IMR-90 (cell line): Measurements from ENCODE around the gene ZNRF3. TPM values are rescaled to one million over a fixed set of nuclear protein-coding genes. Genes with fewer than 3 reads are reported as not detected.

Experiments used
- ATAC-seq: fragments of 200-7000 bp; cut with Tn5 transposase; 2 replicates; pipeline ENCODE4 v1.9.1; 2020; ENCODE audit warnings: low read depth, mild to moderate bottlenecking, moderate library complexity
- BruUV-seq: library from RNA; stranded (reverse); fragments of 400-500 nt; replicated peaks from 2 replicates; lab custom pipeline; 2021; lab: Mats Ljungman, UMichigan
- CTCF ChIA-PET: fragments of 300-600 bp; formaldehyde crosslinking; extraction: SDS; loops from one replicate; lab custom pipeline; 2021; ENCODE audit warnings: antibody characterized with exemption; lab: Yijun Ruan, JAX
- POLR2A ChIA-PET: fragments of 300-600 bp; sonication (Branson Sonifier 250); formaldehyde crosslinking; loops from one replicate; lab custom pipeline; 2022; ENCODE audit warnings: antibody characterized with exemption; ENCODE audit not compliant: unreplicated experiment; lab: Charles Lee
- DNase-seq: peaks from one replicate; pipeline ENCODE4 v3.0.0; 2013
- H2AFZ ChIP-seq: replicated peaks from 2 replicates; pipeline ENCODE3; 2013; ENCODE audit warnings: low read length, mild to moderate bottlenecking; ENCODE audit not compliant: poor library complexity
- H2AK5ac ChIP-seq: 2 replicates; pipeline ENCODE4 v1.6.1; 2013; ENCODE audit warnings: low read depth, low read length, inconsistent platforms
- H2AK9ac ChIP-seq: replicated peaks from 2 replicates; pipeline ENCODE3; 2013; ENCODE audit warnings: mild to moderate bottlenecking, low read depth, low read length, moderate library complexity; ENCODE audit not compliant: poor library complexity
- H2BK120ac ChIP-seq: 2 replicates; pipeline ENCODE4 v1.6.1; 2013; ENCODE audit warnings: low read depth, low read length, inconsistent platforms
- H2BK15ac ChIP-seq: 3 replicates; pipeline ENCODE4 v1.6.1; 2013; ENCODE audit warnings: low read depth, low read length, inconsistent platforms
- H2BK20ac ChIP-seq: 2 replicates; pipeline ENCODE4 v1.6.1; 2013; ENCODE audit warnings: low read depth, mild to moderate bottlenecking, inconsistent platforms, low read length, moderate library complexity
- H2BK5ac ChIP-seq: 2 replicates; pipeline ENCODE4 v1.6.1; 2013; ENCODE audit warnings: mild to moderate bottlenecking, low read depth, low read length, inconsistent platforms; ENCODE audit not compliant: poor library complexity, severe bottlenecking
- H3K14ac ChIP-seq: replicated peaks from 2 replicates; pipeline ENCODE4 v1.6.1; 2013; ENCODE audit warnings: low read depth, low read length, inconsistent platforms
- H3K18ac ChIP-seq: 2 replicates; pipeline ENCODE4 v1.6.1; 2013; ENCODE audit warnings: low read depth, low read length, control low read depth
- H3K23ac ChIP-seq: 2 replicates; pipeline ENCODE4 v1.6.1; 2013; ENCODE audit warnings: low read depth, low read length, inconsistent platforms
- H3K27ac ChIP-seq: 2 replicates; pipeline ENCODE4 v1.5.1; 2013; ENCODE audit warnings: mild to moderate bottlenecking, control low read depth, low read length; ENCODE audit not compliant: insufficient read depth
- H3K27me3 ChIP-seq: 2 replicates; pipeline ENCODE4 v1.6.1; 2013; ENCODE audit warnings: low read length; ENCODE audit not compliant: control insufficient read depth, insufficient read depth
- H3K36me3 ChIP-seq: 2 replicates; pipeline ENCODE4 v1.6.1; 2013; ENCODE audit warnings: low read length, mixed read lengths; ENCODE audit not compliant: control insufficient read depth, insufficient read depth
- H3K4ac ChIP-seq: 2 replicates; pipeline ENCODE4 v1.6.1; 2013; ENCODE audit warnings: low read depth, low read length, inconsistent platforms
- H3K4me1 ChIP-seq: 2 replicates; pipeline ENCODE4 v1.6.1; 2013; ENCODE audit warnings: low read length, mixed read lengths; ENCODE audit not compliant: control insufficient read depth, insufficient read depth
- H3K4me2 ChIP-seq: 2 replicates; pipeline ENCODE4 v1.6.1; 2013; ENCODE audit warnings: low read depth, mild to moderate bottlenecking, control low read depth, low read length, moderate library complexity
- H3K4me3 ChIP-seq: 2 replicates; pipeline ENCODE4 v1.5.1; 2013; ENCODE audit warnings: low read depth, mild to moderate bottlenecking, control low read depth, low read length, moderate library complexity; ENCODE audit not compliant: insufficient read depth
- H3K56ac ChIP-seq: 2 replicates; pipeline ENCODE4 v1.6.1; 2013; ENCODE audit warnings: low read length, inconsistent platforms; ENCODE audit not compliant: insufficient read depth; ENCODE audit errors: extremely low read depth
- H3K79me1 ChIP-seq, 2 experiments: 2 replicates each; pipeline ENCODE4 v1.6.1; 2013; ENCODE audit warnings: low read length in 2 of 2, inconsistent platforms in 1 of 2, low read depth in 1 of 2
- H3K9ac ChIP-seq: 2 replicates; pipeline ENCODE4 v1.6.1; 2013; ENCODE audit warnings: low read depth, low read length, control low read depth
- H3K9me1 ChIP-seq: 2 replicates; pipeline ENCODE4 v1.6.1; 2013; ENCODE audit warnings: low read length, inconsistent platforms; ENCODE audit not compliant: insufficient read depth
- H3K9me3 ChIP-seq: 2 replicates; pipeline ENCODE4 v1.6.1; 2013; ENCODE audit warnings: low read length; ENCODE audit not compliant: control insufficient read depth, insufficient read depth
- H4K20me1 ChIP-seq: 2 replicates; pipeline ENCODE4 v1.6.1; 2013; ENCODE audit warnings: low read length, inconsistent platforms; ENCODE audit not compliant: insufficient read depth
- H4K5ac ChIP-seq: 2 replicates; pipeline ENCODE4 v1.6.1; 2013; ENCODE audit warnings: mild to moderate bottlenecking, low read depth, low read length, control low read depth
- H4K8ac ChIP-seq, 2 experiments: 2 replicates each; pipeline ENCODE4 v1.6.1; 2013; ENCODE audit warnings: low read depth in 2 of 2, low read length in 2 of 2, control low read depth in 1 of 2, inconsistent platforms in 1 of 2
- H4K91ac ChIP-seq: 2 replicates; pipeline ENCODE4 v1.6.1; 2013; ENCODE audit warnings: low read depth, low read length, inconsistent platforms; ENCODE audit not compliant: insufficient read depth
- BHLHE40 ChIP-seq: fragments of 150-350 bp; IDR thresholded peaks from 2 replicates; pipeline ENCODE4 v1.6.1; 2016; ENCODE audit warnings: mild to moderate bottlenecking, low read depth, low read length
- CEBPB ChIP-seq: IDR thresholded peaks from 2 replicates; pipeline ENCODE4 v1.6.1; 2012; ENCODE audit warnings: low read depth, low read length, improper control_type of control experiment
- CHD1 ChIP-seq: IDR thresholded peaks from 2 replicates; pipeline ENCODE4 v1.6.1; 2012; ENCODE audit warnings: low read depth, low read length, improper control_type of control experiment
- FOS ChIP-seq: fragments of 150-350 bp; IDR thresholded peaks from 2 replicates; pipeline ENCODE4 v1.6.1; 2016; ENCODE audit warnings: low read depth, low read length
- MAZ ChIP-seq: IDR thresholded peaks from 2 replicates; pipeline ENCODE4 v1.6.1; 2012; ENCODE audit warnings: low read depth, mild to moderate bottlenecking, low read length, improper control_type of control experiment, moderate library complexity, borderline replicate concordance
- MXI1 ChIP-seq: IDR thresholded peaks from 2 replicates; pipeline ENCODE4 v1.6.1; 2012; ENCODE audit warnings: low read depth, mild to moderate bottlenecking, low read length, moderate library complexity, borderline replicate concordance
- NFE2L2 ChIP-seq: fragments of 150-350 bp; IDR thresholded peaks from 2 replicates; pipeline ENCODE4 v1.6.1; 2016; ENCODE audit warnings: low read depth, mild to moderate bottlenecking, low read length
- POLR2A ChIP-seq: IDR thresholded peaks from 2 replicates; pipeline ENCODE4 v1.6.1; 2012; ENCODE audit warnings: mild to moderate bottlenecking, low read depth, low read length
- RAD21 ChIP-seq: IDR thresholded peaks from 2 replicates; pipeline ENCODE4 v1.6.1; 2012; ENCODE audit warnings: low read length, improper control_type of control experiment
- RCOR1 ChIP-seq: IDR thresholded peaks from 2 replicates; pipeline ENCODE4 v1.6.1; 2012; ENCODE audit warnings: mild to moderate bottlenecking, low read length, improper control_type of control experiment; ENCODE audit not compliant: insufficient replicate concordance
- RFX5 ChIP-seq: IDR thresholded peaks from 2 replicates; pipeline ENCODE4 v1.8.0; 2012; ENCODE audit warnings: low read depth, mild to moderate bottlenecking, low read length, moderate library complexity
- SMC3 ChIP-seq: fragments of 150-350 bp; IDR thresholded peaks from 2 replicates; pipeline ENCODE4 v1.6.1; 2016; ENCODE audit warnings: low read depth, mild to moderate bottlenecking, antibody characterized with exemption, low read length, moderate library complexity
- USF2 ChIP-seq: fragments of 150-350 bp; IDR thresholded peaks from 2 replicates; pipeline ENCODE4 v1.6.1; 2017; ENCODE audit warnings: mild to moderate bottlenecking, antibody characterized with exemption, low read length, low read depth
- WGBS, 2 experiments: methylation state at CpG; one replicate each; pipeline versions ENCODE4 v1.1.5 to v1.1.7; 2013; ENCODE audit warnings: missing lambda C conversion rate in 2 of 2; ENCODE audit not compliant: insufficient read length in 1 of 2; ENCODE audit errors: extremely low coverage in 2 of 2; 5-methylcytosine and 5-hydroxymethylcytosine counted together
- dilution Hi-C: fragments of 300-500 bp; cut with HindIII; formaldehyde crosslinking; loops from one replicate; pipeline ENCODE4 v1.14.3; 2018; ENCODE audit warnings: low sequenced_read_pairs; ENCODE audit not compliant: unreplicated experiment
- in situ Hi-C: fragments of 300-500 bp; cut with MboI; formaldehyde crosslinking; loops from 3 replicates; pipeline ENCODE4 v1.14.3; 2019; ENCODE audit warnings: low sequenced_read_pairs, inconsistent platforms, mixed read lengths
- intact Hi-C: fragments of 100-400 bp; cut with micrococcal nuclease; formaldehyde crosslinking; loops from 2 replicates; pipeline ENCODE4 v1.10.0; 2022
- polyA plus RNA-seq, 3 experiments: library from polyadenylated mRNA; depleted of rRNA; stranded (reverse); fragments of >200 nt; gene quantifications; 2 replicates each; pipeline ENCODE4 v1.2.3, GENCODE V29; 2012; ENCODE audit warnings: low replicate concordance in 1 of 3
- total RNA-seq: library from RNA; depleted of rRNA; stranded (reverse); fragments of >200 nt; gene quantifications from 2 replicates; pipeline ENCODE4 v1.2.3, GENCODE V29; 2012
- TF ChIP-seq, protein P1 (sequence below): conservative IDR thresholded peaks from 2 replicates; pipeline ENCODE4 v1.5.1; 2012; ENCODE audit warnings: mild to moderate bottlenecking, low read depth, low read length, improper control_type of control experiment
- TF ChIP-seq, protein P2 (sequence below): fragments of 150-350 bp; IDR thresholded peaks from 2 replicates; pipeline ENCODE4 v1.6.1; 2016; ENCODE audit warnings: low read depth, mild to moderate bottlenecking, low read length, moderate library complexity, borderline replicate concordance

The ZNRF3 gene
- total and polyA plus RNA-seq, 2 of the 4 experiments (the other 2 are of a cell fraction), result 1.4 to 2.4 TPM

DNA sequence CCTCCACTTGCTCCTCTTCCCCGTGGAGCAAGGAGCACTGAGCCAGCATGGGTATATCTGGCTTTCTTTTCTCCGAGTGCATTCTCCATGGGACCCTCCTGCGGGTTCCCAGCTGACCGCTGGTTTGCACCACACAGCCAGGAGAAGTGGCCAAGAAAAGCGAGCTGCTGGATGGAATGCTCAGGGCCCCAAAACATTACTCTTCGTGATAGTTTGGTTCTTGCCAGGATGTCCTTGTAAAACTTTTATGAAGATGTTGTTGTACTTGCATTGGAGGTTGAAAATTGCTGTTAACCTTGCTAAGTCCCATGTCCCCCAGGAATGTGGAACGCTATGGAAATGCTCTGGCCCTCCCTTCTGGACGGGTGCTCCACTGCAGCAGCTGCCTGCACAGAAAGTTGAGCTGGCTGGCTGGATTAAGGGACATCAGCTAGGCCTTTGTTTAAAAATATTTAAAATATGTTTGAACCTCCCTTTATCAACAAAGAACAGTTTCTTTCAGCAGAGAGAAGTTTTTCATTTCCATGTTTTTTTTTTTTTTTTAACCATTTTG, 68.7 kb downstream of the ZNRF3 start:
- H3K4me3 ChIP-seq, result no peak overlapping the region
- ATAC-seq, result peak; percentile 75
- no peak overlapping the region for H2BK5ac ChIP-seq
- H3K27me3 ChIP-seq, result no peaks in the 10 kb centered on the region
- no peak overlapping the region; the same call in 1 of the 2 replicates for H3K27ac ChIP-seq
- peaks cover 11% of the 10 kb centered on the region for H3K4me1 ChIP-seq
- no peak overlapping the region for H4K91ac ChIP-seq
- no peak overlapping the region for H3K14ac ChIP-seq
- no peak overlapping the region for H3K56ac ChIP-seq
- POLR2A ChIA-PET, result no interaction called here
- H2BK20ac ChIP-seq, result no peak overlapping the region
- H3K4ac ChIP-seq, result no peak overlapping the region
- H2BK15ac ChIP-seq, result no peak overlapping the region
- no peak overlapping the region for H3K9ac ChIP-seq
- CTCF ChIA-PET, result interaction anchor here (0.5 to 0.6 kb wide), 2 partner anchors 96 to 252 kb away, joined by 3 read pairs; no protein-coding TSS in a partner anchor
- H3K4me2 ChIP-seq, result no peak overlapping the region
- no peak overlapping the region for H2AFZ ChIP-seq
- peaks cover 8% of the 10 kb centered on the region; the same call in 1 of the 2 replicates for H3K9me1 ChIP-seq
- no peak overlapping the region for H2AK5ac ChIP-seq
- in situ Hi-C loops, result no loop called here
- dilution Hi-C loops, result no loop called here
- H3K18ac ChIP-seq, result no peak overlapping the region; the same call in 1 of the 2 replicates
- BruUV-seq, result no TSS peak
- WGBS, 2 experiments, result 67% methylated on average over 1 of the region's 8 CpGs; no CpG with 5 or more reads in 1 of the 2 experiments
- no peak overlapping the region for H4K8ac ChIP-seq
- DNase-seq, result peak; percentile 39
- H2AK9ac ChIP-seq, result no peak overlapping the region
- no peak overlapping the region for H4K5ac ChIP-seq
- H2BK120ac ChIP-seq, result no peak overlapping the region
- no peak overlapping the region for H3K23ac ChIP-seq
- H3K79me1 ChIP-seq, result peaks cover 2 to 45% of the 10 kb centered on the region in 2 experiments; a peak in 2 of 4 replicates
- no peaks in the 10 kb centered on the region for H3K36me3 ChIP-seq
- intact Hi-C loops, result loop anchor here (1.0 to 10.0 kb wide), 2 partner anchors 26 to 97 kb away; no protein-coding TSS in a partner anchor
- no peaks in the 10 kb centered on the region for H3K9me3 ChIP-seq
- H4K20me1 ChIP-seq, result peaks cover 9% of the 10 kb centered on the region; the same call in 1 of the 2 replicates
- TF ChIP-seq BHLHE40 (no peak), SMC3 (no peak), RFX5 (no peak), MXI1 (no peak), POLR2A (no peak), MAZ (peak; percentile 48; the same call in 1 of the 2 replicates), FOS (no peak), USF2 (no peak), RCOR1 (no peak), RAD21 (peak; percentile 28; the same call in 1 of the 2 replicates), CEBPB (no peak), CHD1 (no peak), NFE2L2 (no peak)
- TF ChIP-seq, protein P1, sequence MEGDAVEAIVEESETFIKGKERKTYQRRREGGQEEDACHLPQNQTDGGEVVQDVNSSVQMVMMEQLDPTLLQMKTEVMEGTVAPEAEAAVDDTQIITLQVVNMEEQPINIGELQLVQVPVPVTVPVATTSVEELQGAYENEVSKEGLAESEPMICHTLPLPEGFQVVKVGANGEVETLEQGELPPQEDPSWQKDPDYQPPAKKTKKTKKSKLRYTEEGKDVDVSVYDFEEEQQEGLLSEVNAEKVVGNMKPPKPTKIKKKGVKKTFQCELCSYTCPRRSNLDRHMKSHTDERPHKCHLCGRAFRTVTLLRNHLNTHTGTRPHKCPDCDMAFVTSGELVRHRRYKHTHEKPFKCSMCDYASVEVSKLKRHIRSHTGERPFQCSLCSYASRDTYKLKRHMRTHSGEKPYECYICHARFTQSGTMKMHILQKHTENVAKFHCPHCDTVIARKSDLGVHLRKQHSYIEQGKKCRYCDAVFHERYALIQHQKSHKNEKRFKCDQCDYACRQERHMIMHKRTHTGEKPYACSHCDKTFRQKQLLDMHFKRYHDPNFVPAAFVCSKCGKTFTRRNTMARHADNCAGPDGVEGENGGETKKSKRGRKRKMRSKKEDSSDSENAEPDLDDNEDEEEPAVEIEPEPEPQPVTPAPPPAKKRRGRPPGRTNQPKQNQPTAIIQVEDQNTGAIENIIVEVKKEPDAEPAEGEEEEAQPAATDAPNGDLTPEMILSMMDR, result peak; percentile 32
- TF ChIP-seq, protein P2, sequence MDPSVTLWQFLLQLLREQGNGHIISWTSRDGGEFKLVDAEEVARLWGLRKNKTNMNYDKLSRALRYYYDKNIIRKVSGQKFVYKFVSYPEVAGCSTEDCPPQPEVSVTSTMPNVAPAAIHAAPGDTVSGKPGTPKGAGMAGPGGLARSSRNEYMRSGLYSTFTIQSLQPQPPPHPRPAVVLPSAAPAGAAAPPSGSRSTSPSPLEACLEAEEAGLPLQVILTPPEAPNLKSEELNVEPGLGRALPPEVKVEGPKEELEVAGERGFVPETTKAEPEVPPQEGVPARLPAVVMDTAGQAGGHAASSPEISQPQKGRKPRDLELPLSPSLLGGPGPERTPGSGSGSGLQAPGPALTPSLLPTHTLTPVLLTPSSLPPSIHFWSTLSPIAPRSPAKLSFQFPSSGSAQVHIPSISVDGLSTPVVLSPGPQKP, result no peak
